ENCODE data around the gene NUP50.

The NUP50 gene

GRCh38 chr22:45208696-45208992 lies 44.9 kb downstream of the NUP50 start:
- TF ChIP-seq POLR2AphosphoS5 (IDR thresholded peaks at IDR 0.05; ENCODE audit: low read depth, low read length): no peak
- no peak for TF ChIP-seq TAF1 (IDR thresholded peaks at IDR 0.05; ENCODE audit: borderline replicate concordance, insufficient read depth, low read length)
- TF ChIP-seq REST (IDR thresholded peaks at IDR 0.05; ENCODE audit: insufficient read depth in 1 of 2, low read depth in 2 of 2, low read length in 2 of 2): no peak
- no peak for TF ChIP-seq FOXP2 (optimal IDR thresholded peaks at IDR 0.05; ENCODE audit: borderline replicate concordance, extremely low read depth, extremely low read length, insufficient read depth)
- TF ChIP-seq SIN3A (IDR thresholded peaks at IDR 0.05; ENCODE audit: borderline replicate concordance, insufficient read depth, low read length): no peak

DNA sequence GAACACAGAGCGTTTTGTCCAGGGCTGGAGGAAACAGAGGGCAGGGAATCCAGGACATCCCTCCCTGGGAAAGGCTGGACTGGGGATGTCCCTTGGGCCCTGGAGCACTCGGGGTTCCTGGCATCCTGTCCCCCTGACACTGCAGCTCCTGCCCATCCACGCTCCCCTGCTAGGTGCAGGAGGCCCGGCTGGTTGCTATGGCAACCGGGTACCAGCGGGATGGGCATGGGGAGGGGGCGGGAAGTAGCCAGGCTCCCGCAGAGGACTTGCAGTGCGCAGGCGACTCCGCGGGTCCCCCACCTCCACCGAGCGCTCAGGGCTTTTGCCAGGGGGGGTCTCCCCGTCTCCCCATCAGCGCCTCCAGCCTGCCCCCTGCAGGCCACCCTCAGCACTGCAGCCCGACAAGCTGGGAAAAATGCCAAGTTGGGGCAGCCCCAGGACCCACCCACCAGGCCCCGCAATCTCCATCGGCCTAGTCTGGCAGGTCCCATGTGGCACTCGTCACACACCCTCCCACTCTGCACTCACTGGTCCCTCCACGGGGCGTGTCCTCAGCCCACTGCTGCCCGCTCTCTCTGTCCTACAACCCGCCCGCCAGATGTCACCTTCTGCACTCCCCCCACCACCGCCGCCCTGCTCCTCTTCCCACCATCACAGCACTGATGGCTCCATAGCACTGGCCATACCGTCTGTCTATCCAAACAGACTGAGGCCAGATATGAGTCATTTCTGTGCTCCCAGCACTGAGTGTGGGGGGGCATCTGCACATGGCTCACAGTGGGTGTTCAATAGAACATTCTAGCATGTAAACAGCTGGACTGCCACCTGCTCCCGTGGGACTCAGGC lies 45.5 kb downstream of the NUP50 start:
- TF ChIP-seq FOXP2 (optimal IDR thresholded peaks at IDR 0.05; ENCODE audit: borderline replicate concordance, extremely low read depth, extremely low read length, insufficient read depth): peak; percentile 25
- TF ChIP-seq POLR2AphosphoS5 (IDR thresholded peaks at IDR 0.05; ENCODE audit: low read depth, low read length): no peak
- TF ChIP-seq REST (IDR thresholded peaks at IDR 0.05; ENCODE audit: insufficient read depth in 1 of 2, low read depth in 2 of 2, low read length in 2 of 2): no peak
- no peak for TF ChIP-seq TAF1 (IDR thresholded peaks at IDR 0.05; ENCODE audit: borderline replicate concordance, insufficient read depth, low read length)
- no peak for TF ChIP-seq SIN3A (IDR thresholded peaks at IDR 0.05; ENCODE audit: borderline replicate concordance, insufficient read depth, low read length)

GRCh38 chr22:45210174-45210573 lies 46.4 kb downstream of the NUP50 start:
- TF ChIP-seq FOXP2 (optimal IDR thresholded peaks at IDR 0.05; ENCODE audit: borderline replicate concordance, extremely low read depth, extremely low read length, insufficient read depth) (no peak), POLR2AphosphoS5 (IDR thresholded peaks at IDR 0.05; ENCODE audit: low read depth, low read length) (no peak), SIN3A (IDR thresholded peaks at IDR 0.05; ENCODE audit: borderline replicate concordance, insufficient read depth, low read length) (no peak), REST (IDR thresholded peaks at IDR 0.05; ENCODE audit: insufficient read depth in 1 of 2, low read depth in 2 of 2, low read length in 2 of 2) (no peak), TAF1 (IDR thresholded peaks at IDR 0.05; ENCODE audit: borderline replicate concordance, insufficient read depth, low read length) (no peak)

DNA sequence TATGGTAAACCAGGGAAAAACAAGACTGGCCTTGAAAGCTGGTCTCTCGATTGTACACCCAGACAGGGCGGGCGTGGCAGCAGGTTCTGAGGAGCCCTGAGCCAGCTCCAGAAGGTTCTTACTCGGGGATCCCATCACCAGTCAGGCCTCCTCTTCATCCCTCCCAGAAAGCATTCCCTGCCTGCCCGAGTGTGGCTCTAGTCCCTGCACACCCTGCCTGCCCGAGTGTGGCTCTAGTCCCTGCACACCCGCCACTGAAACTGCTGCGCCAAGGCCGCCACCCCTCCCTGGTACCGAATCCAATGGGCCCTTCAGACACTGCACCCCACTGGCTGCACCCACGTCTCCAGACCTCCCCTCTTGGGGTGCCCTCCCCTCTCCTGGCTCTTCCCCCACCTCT lies 46.9 kb downstream of the NUP50 start:
- no peak for TF ChIP-seq REST (IDR thresholded peaks at IDR 0.05; ENCODE audit: insufficient read depth in 1 of 2, low read depth in 2 of 2, low read length in 2 of 2)
- TF ChIP-seq POLR2AphosphoS5 (IDR thresholded peaks at IDR 0.05; ENCODE audit: low read depth, low read length): no peak
- TF ChIP-seq FOXP2 (optimal IDR thresholded peaks at IDR 0.05; ENCODE audit: borderline replicate concordance, extremely low read depth, extremely low read length, insufficient read depth): no peak
- no peak for TF ChIP-seq SIN3A (IDR thresholded peaks at IDR 0.05; ENCODE audit: borderline replicate concordance, insufficient read depth, low read length)
- TF ChIP-seq TAF1 (IDR thresholded peaks at IDR 0.05; ENCODE audit: borderline replicate concordance, insufficient read depth, low read length): no peak
